KMS-11 (cell line): Measurements from ENCODE around the gene SHISA2.

Experiments
- H2AFZ ChIP-seq: fragments of 200-600 bp; sonication (generic); 2 replicates; pipeline ENCODE4 v1.6.1; 2016; ENCODE audit warnings: antibody characterized with exemption, mixed run types, low read depth
- H3K27ac ChIP-seq: fragments of 200-600 bp; sonication (generic); 2 replicates; pipeline ENCODE4 v1.6.1; 2016; ENCODE audit warnings: mild to moderate bottlenecking, mixed run types
- H3K27me3 ChIP-seq: fragments of 200-600 bp; sonication (generic); 2 replicates; pipeline ENCODE4 v1.6.1; 2017; ENCODE audit warnings: mild to moderate bottlenecking, low read depth, mixed run types, moderate library complexity; ENCODE audit not compliant: insufficient read depth
- H3K36me3 ChIP-seq: fragments of 200-600 bp; sonication (generic); 2 replicates; pipeline ENCODE4 v1.6.1; 2017; ENCODE audit warnings: mild to moderate bottlenecking, mixed run types; ENCODE audit not compliant: insufficient read depth
- H3K4me1 ChIP-seq: fragments of 200-600 bp; sonication (generic); 2 replicates; pipeline ENCODE4 v1.6.1; 2016; ENCODE audit warnings: mild to moderate bottlenecking, low read depth, mixed run types; ENCODE audit not compliant: poor library complexity, severe bottlenecking
- H3K4me2 ChIP-seq: fragments of 200-600 bp; sonication (generic); 2 replicates; pipeline ENCODE4 v1.7.0; 2016; ENCODE audit warnings: mild to moderate bottlenecking, mixed run types
- H3K4me3 ChIP-seq: fragments of 200-600 bp; sonication (generic); IDR thresholded peaks from 2 replicates; pipeline ENCODE4 v1.6.1; 2017; ENCODE audit warnings: low read depth, low read length, mixed read lengths; ENCODE audit not compliant: insufficient read depth
- H3K79me2 ChIP-seq: fragments of 200-600 bp; sonication (generic); 2 replicates; pipeline ENCODE4 v1.6.1; 2016; ENCODE audit warnings: low read depth, mixed run types; ENCODE audit not compliant: insufficient read depth
- H3K9ac ChIP-seq: fragments of 200-600 bp; sonication (generic); 2 replicates; pipeline ENCODE4 v1.6.1; 2016; ENCODE audit warnings: mild to moderate bottlenecking, mixed run types
- H4K20me1 ChIP-seq: fragments of 200-600 bp; sonication (generic); 2 replicates; pipeline ENCODE4 v1.6.1; 2016; ENCODE audit warnings: mild to moderate bottlenecking, mixed run types; ENCODE audit not compliant: insufficient read depth
- CTCF ChIP-seq: fragments of 200-600 bp; sonication (generic); conservative IDR thresholded peaks from 2 replicates; pipeline ENCODE4 v1.6.1; 2017; ENCODE audit warnings: low read depth, mild to moderate bottlenecking, antibody characterized with exemption, low read length, moderate library complexity, mixed read lengths

Gene SHISA2

GRCh38 chr13:26017932-26018665, 33.7 kb downstream of the SHISA2 start:
- Histone ChIP-seq H3K79me2 (no peaks in the 10 kb centered on the region), H3K9ac (no peak overlapping the region), H4K20me1 (no peaks in the 10 kb centered on the region), H3K4me2 (no peak overlapping the region), H3K36me3 (no peaks in the 10 kb centered on the region), H3K27ac (no peak overlapping the region), H3K4me1 (no peaks in the 10 kb centered on the region), H3K27me3 (no peaks in the 10 kb centered on the region), H3K4me3 (no peak overlapping the region), H2AFZ (no peak overlapping the region)
- no peak for TF ChIP-seq CTCF

- Histone ChIP-seq H3K4me3 (no peak overlapping the region), H3K79me2 (no peaks in the 10 kb centered on the region), H3K36me3 (no peaks in the 10 kb centered on the region), H3K4me2 (no peak overlapping the region), H3K27me3 (no peaks in the 10 kb centered on the region), H2AFZ (no peak overlapping the region), H3K27ac (no peak overlapping the region), H3K9ac (no peak overlapping the region), H3K4me1 (no peaks in the 10 kb centered on the region), H4K20me1 (no peaks in the 10 kb centered on the region)
- TF ChIP-seq CTCF = no peak
These were observed 34.5 kb downstream of the SHISA2 start for GRCh38 chr13:26017196-26017921.

GRCh38 chr13:26016189-26016588, 35.6 kb downstream of the SHISA2 start:
- Histone ChIP-seq H3K27ac (no peak overlapping the region), H4K20me1 (no peaks in the 10 kb centered on the region), H3K4me1 (no peaks in the 10 kb centered on the region), H3K79me2 (no peaks in the 10 kb centered on the region), H3K9ac (no peak overlapping the region), H3K36me3 (no peaks in the 10 kb centered on the region), H3K27me3 (no peaks in the 10 kb centered on the region), H3K4me3 (no peak overlapping the region), H3K4me2 (no peak overlapping the region), H2AFZ (no peak overlapping the region)
- TF ChIP-seq CTCF = no peak

- Histone ChIP-seq H2AFZ (no peak overlapping the region), H3K27me3 (no peaks in the 10 kb centered on the region), H3K4me3 (no peak overlapping the region), H3K4me1 (no peaks in the 10 kb centered on the region), H3K79me2 (no peaks in the 10 kb centered on the region), H4K20me1 (no peaks in the 10 kb centered on the region), H3K27ac (no peak overlapping the region), H3K36me3 (no peaks in the 10 kb centered on the region), H3K4me2 (no peak overlapping the region), H3K9ac (no peak overlapping the region)
- no peak for TF ChIP-seq CTCF
These were observed 36.3 kb downstream of the SHISA2 start for GRCh38 chr13:26015271-26016125.
